Gastroesophageal sphincter (tissue), 4 donors: ENCODE measurements around the gene LYPD5. TPM values are rescaled to one million over a fixed set of nuclear protein-coding genes. Genes with fewer than 3 reads are reported as not detected.

Experiments used
- ATAC-seq: fragments of 150-250 bp; one replicate; pipeline ENCODE4 v1.9.1; 2016; ENCODE audit warnings: mild to moderate bottlenecking, moderate library complexity
- H3K27ac ChIP-seq, 4 donors: fragments of 200-600 bp; sonication (generic) in 3 of 4; 1 replicate in 3 of 4; 2 replicates in 1 of 4; pipeline ENCODE4 v1.5.1; 2016 to 2019
- H3K27me3 ChIP-seq: fragments of 200-600 bp; sonication (generic); one replicate; pipeline ENCODE4 v1.5.1; 2019
- H3K36me3 ChIP-seq, 2 donors: fragments of 200-600 bp; sonication (generic); one replicate each; pipeline ENCODE4 v1.5.1; 2019; ENCODE audit warnings: control low read depth in 1 of 2
- H3K4me1 ChIP-seq, 3 donors: fragments of 200-600 bp; sonication (generic); 1 replicate in 2 of 3; 2 replicates in 1 of 3; pipeline ENCODE4 v1.5.1; 2016 to 2019; ENCODE audit warnings: control low read depth in 2 of 3
- H3K4me3 ChIP-seq, 2 donors: fragments of 200-600 bp; sonication (generic); one replicate each; pipeline ENCODE4 v1.5.1; 2019; ENCODE audit warnings: mild to moderate bottlenecking in 1 of 2, moderate library complexity in 1 of 2
- H3K9me3 ChIP-seq, 3 donors: fragments of 200-600 bp; sonication (generic); one replicate each; pipeline ENCODE4 v1.5.1; 2017 to 2019; ENCODE audit warnings: control low read depth in 2 of 3
- CTCF ChIP-seq, 4 experiments: fragments of 200-600 bp in 2 of 4; fragments of 450-650 bp in 2 of 4; sonication (generic) in 1 of 4; IDR thresholded peaks; one replicate each; pipeline ENCODE4 v1.5.1; 2017 to 2019; ENCODE audit warnings: antibody characterized with exemption in 4 of 4, mild to moderate bottlenecking in 2 of 4, moderate library complexity in 2 of 4
- EP300 ChIP-seq: sonication (generic); formaldehyde crosslinking; IDR thresholded peaks from one replicate; pipeline ENCODE4 v1.6.1; 2017; ENCODE audit warnings: antibody characterized with exemption, mild to moderate bottlenecking
- POLR2A ChIP-seq, 2 donors: fragments of 450-650 bp; IDR thresholded peaks; one replicate each; pipeline ENCODE4 v1.6.1; 2017; ENCODE audit warnings: antibody characterized with exemption in 2 of 2, mild to moderate bottlenecking in 2 of 2, moderate library complexity in 1 of 2
- POLR2AphosphoS5 ChIP-seq: sonication (generic); formaldehyde crosslinking; IDR thresholded peaks from one replicate; pipeline ENCODE4 v1.6.1; 2017; ENCODE audit warnings: antibody characterized with exemption
- WGBS, 2 donors: methylation state at CpG; one replicate each; pipeline ENCODE4 v1.1.5; 2018; ENCODE audit warnings: low coverage in 1 of 2; 5-methylcytosine and 5-hydroxymethylcytosine counted together
- total RNA-seq, 4 donors: library from RNA; depleted of rRNA; stranded (reverse); fragments of >200 nt; gene quantifications; one replicate each; pipeline ENCODE4 v1.1.0, GENCODE V29; 2016

The LYPD5 gene
- total RNA-seq, 4 donors from 2014 or later: 3.1 to 9.8 (median 5.2) TPM

GRCh38 chr19:43797118-43797517 lies 5.1 kb downstream of the LYPD5 start:
- Histone ChIP-seq H3K27me3 (peaks cover 63% of the 10 kb centered on the region), H3K9me3 (no peaks in the 10 kb centered on the region), H3K27ac (no peak overlapping the region), H3K36me3 (no peaks in the 10 kb centered on the region), H3K4me1 (peaks cover 0 to 14% (median 0%) of the 10 kb centered on the region in 3 donors), H3K4me3 (no peak overlapping the region)
- TF ChIP-seq POLR2AphosphoS5: no peak
- TF ChIP-seq EP300: no peak
- no peak for TF ChIP-seq POLR2A (IDR thresholded peaks at IDR 0.05)
- WGBS, 2 donors: 57% methylated on average over 1 of the region's 6 CpGs; no CpG with 5 or more reads in 1 of the 2 donors
- no peak for ATAC-seq

GRCh38 chr19:43790587-43790986 lies 11.7 kb downstream of the LYPD5 start:
- WGBS, 2 donors: 36% methylated on average over 3 of the region's 3 CpGs; no CpG with 5 or more reads in 1 of the 2 donors
- TF ChIP-seq CTCF (IDR thresholded peaks at IDR 0.05) (no peak), EP300 (no peak), POLR2AphosphoS5 (no peak)
- H3K27ac ChIP-seq: no peak overlapping the region

GRCh38 chr19:43789029-43789428 lies 13.2 kb downstream of the LYPD5 start:
- H3K9me3 ChIP-seq: no peaks in the 10 kb centered on the region
- no peak for ATAC-seq
- peaks cover 27% of the 10 kb centered on the region for H3K27me3 ChIP-seq
- no peak overlapping the region for H3K27ac ChIP-seq
- 0 to 4% methylated on average over 2 to 3 of the region's 3 CpGs for WGBS, 2 donors
- H3K36me3 ChIP-seq: no peaks in the 10 kb centered on the region
- TF ChIP-seq CTCF (IDR thresholded peaks at IDR 0.05) (no peak), EP300 (no peak), POLR2A (IDR thresholded peaks at IDR 0.05) (no peak), POLR2AphosphoS5 (no peak)
- no peak overlapping the region for H3K4me3 ChIP-seq
- peaks cover 0 to 12% (median 10%) of the 10 kb centered on the region in 3 donors for H3K4me1 ChIP-seq

More at GRCh38 chr19:43790587-43790986, 11.7 kb downstream of the LYPD5 start:
- ATAC-seq: no peak
- no peaks in the 10 kb centered on the region for H3K36me3 ChIP-seq
- no peaks in the 10 kb centered on the region for H3K9me3 ChIP-seq
- H3K4me3 ChIP-seq: no peak overlapping the region
- H3K27me3 ChIP-seq: peaks cover 34% of the 10 kb centered on the region
- no peaks in the 10 kb centered on the region for H3K4me1 ChIP-seq

- H3K36me3 ChIP-seq: no peaks in the 10 kb centered on the region
- WGBS, 2 donors: 33 to 80% methylated on average over 1 of the region's 1 CpG
- H3K4me3 ChIP-seq: no peak overlapping the region
- H3K27ac ChIP-seq: no peak overlapping the region
- TF ChIP-seq EP300 (no peak), POLR2AphosphoS5 (no peak), CTCF (IDR thresholded peaks at IDR 0.05) (no peak), POLR2A (IDR thresholded peaks at IDR 0.05) (no peak)
- no peak for ATAC-seq
- H3K4me1 ChIP-seq: peaks cover 0 to 12% (median 10%) of the 10 kb centered on the region in 3 donors
- peaks cover 34% of the 10 kb centered on the region for H3K27me3 ChIP-seq
- no peaks in the 10 kb centered on the region for H3K9me3 ChIP-seq
Measured at GRCh38 chr19:43786665-43787064, 15.6 kb downstream of the LYPD5 start.

- peak overlapping the region in 2 of 4 donors; percentile 20 to 66 for H3K27ac ChIP-seq
- ATAC-seq: peak; percentile 65
- H3K4me3 ChIP-seq: no peak overlapping the region
- peaks cover 47% of the 10 kb centered on the region for H3K27me3 ChIP-seq
- H3K4me1 ChIP-seq: peaks cover 0 to 12% (median 10%) of the 10 kb centered on the region in 3 donors
- no peaks in the 10 kb centered on the region for H3K9me3 ChIP-seq
- no peaks in the 10 kb centered on the region for H3K36me3 ChIP-seq
- TF ChIP-seq POLR2AphosphoS5 (no peak), CTCF (IDR thresholded peaks at IDR 0.05) (peak in 3 of 4 experiments; percentile 92 to 96 (median 92))
- WGBS, 2 donors: 0 to 7% methylated on average over 2 to 3 of the region's 10 CpGs
Measured at GRCh38 chr19:43784981-43785808, 17.1 kb downstream of the LYPD5 start.
